Measurements from ENCODE around the gene ZNF232.
"Not testable (repeated sequence)": the region's sequence is repeated elsewhere in the genome, so short reads cannot be mapped to it uniquely, and the experiment has no call there.

The ZNF232 gene

GRCh38 chr17:5096731-5097100 lies 15.0 kb downstream of the ZNF232 start:
- DNase-seq: no peak

GRCh38 chr17:5092218-5093010 lies 19.3 kb downstream of the ZNF232 start:
- no peak for DNase-seq

GRCh38 chr17:5080591-5080990 lies 31.1 kb downstream of the ZNF232 start:
- DNase-seq: no peak

- peak; percentile 59 to 89 for DNase-seq
These were observed 33.3 kb downstream of the ZNF232 start, which contains the start of gene ZFP3 for GRCh38 chr17:5078106-5079028. ZFP3 (plus strand) TSS chr17:5078467; CDS start chr17:5091505, 13,038 bp downstream.

GRCh38 chr17:5077781-5078105 lies 33.9 kb downstream of the ZNF232 start:
- DNase-seq: no peak

GRCh38 chr17:5077275-5077674 lies 34.4 kb downstream of the ZNF232 start:
- DNase-seq: not testable (repeated sequence)

- DNase-seq: not testable (repeated sequence)
These were observed 36.2 kb downstream of the ZNF232 start for GRCh38 chr17:5075472-5075871.

GRCh38 chr17:5069724-5070123 lies 42.0 kb downstream of the ZNF232 start:
- DNase-seq: no peak

GRCh38 chr17:5068236-5068635 lies 43.4 kb downstream of the ZNF232 start:
- no peak for DNase-seq

- DNase-seq: no peak
These were observed 46.4 kb downstream of the ZNF232 start for GRCh38 chr17:5065227-5065744.

Measured in NCI-H524 (cell line).